Neural cell (in vitro differentiated cells): Measurements from ENCODE around the gene HLA-F.

ENCODE experiments used
- CTCF ChIP-seq: fragments of 450-650 bp; IDR thresholded peaks from 2 replicates; pipeline ENCODE4 v1.5.1; 2014; ENCODE audit warnings: antibody characterized with exemption, mild to moderate bottlenecking, moderate library complexity; ENCODE audit not compliant: poor library complexity, severe bottlenecking
- EZH2 ChIP-seq: fragments of 200-600, 300-800 bp; shearing (Covaris generic), sonication (generic); IDR thresholded peaks from 2 replicates; pipeline ENCODE4 v1.6.1; 2014; ENCODE audit warnings: antibody characterized with exemption, low read length, borderline replicate concordance, mild to moderate bottlenecking; ENCODE audit not compliant: insufficient read depth, poor library complexity, severe bottlenecking
- RAD21 ChIP-seq: fragments of 450-650 bp; conservative IDR thresholded peaks from 2 replicates; pipeline ENCODE4 v1.6.1; 2014; ENCODE audit warnings: antibody characterized with exemption, mild to moderate bottlenecking, moderate library complexity
- SMC3 ChIP-seq: fragments of 450-650 bp; conservative IDR thresholded peaks from 2 replicates; pipeline ENCODE4 v1.6.1; 2014; ENCODE audit warnings: antibody characterized with exemption, mild to moderate bottlenecking, moderate library complexity; ENCODE audit not compliant: poor library complexity

GRCh38 chr6:29748391-29749307, 25.4 kb downstream of the HLA-F start:
- TF ChIP-seq RAD21 (no peak), CTCF (no peak), EZH2 (no peak), SMC3 (no peak)
